Eye (tissue), 1 donor: ENCODE measurements around the gene YWHAG.
"Not testable (repeated sequence)": the region's sequence is repeated elsewhere in the genome, so short reads cannot be mapped to it uniquely, and the experiment has no call there.

Experiments used
- DNase-seq: peaks from one replicate; pipeline ENCODE4 v3.0.0-alpha.2; 2015

YWHAG gene

GRCh38 chr7:76346778-76347177, 12.0 kb downstream of the YWHAG start:
- DNase-seq = no peak

- no peak for DNase-seq
Measured at GRCh38 chr7:76346097-76346496, 12.7 kb downstream of the YWHAG start.

GRCh38 chr7:76343931-76344321, 14.9 kb downstream of the YWHAG start:
- no peak for DNase-seq

GRCh38 chr7:76343294-76343930, 15.4 kb downstream of the YWHAG start:
- DNase-seq = no peak

GRCh38 chr7:76342222-76342621, 16.6 kb downstream of the YWHAG start:
- no peak for DNase-seq

- DNase-seq = no peak
Measured at GRCh38 chr7:76340617-76341131, 18.1 kb downstream of the YWHAG start.

GRCh38 chr7:76338298-76339084, 20.3 kb downstream of the YWHAG start:
- DNase-seq = no peak

- no peak for DNase-seq
Measured at GRCh38 chr7:76337147-76337546, 21.6 kb downstream of the YWHAG start.

GRCh38 chr7:76336094-76336493, 22.7 kb downstream of the YWHAG start:
- no peak for DNase-seq

- not testable (repeated sequence) for DNase-seq
Measured at GRCh38 chr7:76335417-76335816, 23.4 kb downstream of the YWHAG start.

GRCh38 chr7:76334320-76334967, 24.3 kb downstream of the YWHAG start:
- DNase-seq = no peak

- DNase-seq = no peak
Measured at GRCh38 chr7:76333511-76334101, 25.2 kb downstream of the YWHAG start.

- DNase-seq = no peak
Measured at GRCh38 chr7:76332078-76332477, 26.7 kb downstream of the YWHAG start.

GRCh38 chr7:76330673-76331072, 28.1 kb downstream of the YWHAG start:
- no peak for DNase-seq

GRCh38 chr7:76330261-76330660, 28.5 kb downstream of the YWHAG start:
- no peak for DNase-seq

- no peak for DNase-seq
Measured at GRCh38 chr7:76329479-76329878, 29.3 kb downstream of the YWHAG start.

GRCh38 chr7:76328389-76328788, 30.4 kb downstream of the YWHAG start:
- DNase-seq = no peak

GRCh38 chr7:76327610-76328009, 31.2 kb downstream of the YWHAG start:
- no peak for DNase-seq

- no peak for DNase-seq
Measured at GRCh38 chr7:76326646-76327233, 32.1 kb downstream of the YWHAG start.

- no peak for DNase-seq
Measured at GRCh38 chr7:76325811-76326210, 33.0 kb downstream of the YWHAG start.

GRCh38 chr7:76325092-76325491, 33.7 kb downstream of the YWHAG start:
- DNase-seq = no peak

GRCh38 chr7:76318488-76319353, 40.1 kb downstream of the YWHAG start:
- peak; percentile 86 for DNase-seq
